ENCODE data around the gene MLIP.

Gene MLIP

GRCh38 chr6:54098450-54099044 is 12.7 kb upstream of the MLIP start:
- Histone ChIP-seq H3K4me3 (ENCODE audit: low read depth, low read length) (no peak overlapping the region), H3K36me3 (replicated peaks) (no peaks in the 10 kb centered on the region), H3K27me3 (replicated peaks) (no peaks in the 10 kb centered on the region), H3K27ac (no peak overlapping the region)
- no peak for TF ChIP-seq CTCF (IDR thresholded peaks at IDR 0.05; ENCODE audit: low read depth, low read length, missing control alignments)
- DNase-seq = no peak
- in situ Hi-C loops (cut with HindIII; ENCODE audit: low pct_ligation_motif_present, low sequenced_read_pairs) = no loop called here

GRCh38 chr6:54099225-54099624 is 12.0 kb upstream of the MLIP start:
- TF ChIP-seq CTCF (IDR thresholded peaks at IDR 0.05; ENCODE audit: low read depth, low read length, missing control alignments) = no peak
- in situ Hi-C loops (cut with HindIII; ENCODE audit: low pct_ligation_motif_present, low sequenced_read_pairs) = no loop called here
- Histone ChIP-seq H3K36me3 (replicated peaks) (no peaks in the 10 kb centered on the region), H3K4me3 (ENCODE audit: low read depth, low read length) (no peak overlapping the region), H3K27me3 (replicated peaks) (no peaks in the 10 kb centered on the region), H3K27ac (no peak overlapping the region)
- DNase-seq = no peak

GRCh38 chr6:54100411-54101006 is 10.7 kb upstream of the MLIP start:
- Histone ChIP-seq H3K4me3 (ENCODE audit: low read depth, low read length) (no peak overlapping the region), H3K36me3 (replicated peaks) (no peaks in the 10 kb centered on the region), H3K27me3 (replicated peaks) (no peaks in the 10 kb centered on the region), H3K27ac (no peak overlapping the region)
- in situ Hi-C loops (cut with HindIII; ENCODE audit: low pct_ligation_motif_present, low sequenced_read_pairs) = no loop called here
- TF ChIP-seq CTCF (IDR thresholded peaks at IDR 0.05; ENCODE audit: low read depth, low read length, missing control alignments) = no peak
- no peak for DNase-seq

GRCh38 chr6:54102238-54102637 is 9.0 kb upstream of the MLIP start:
- H3K27ac ChIP-seq = no peak overlapping the region
- TF ChIP-seq CTCF (IDR thresholded peaks at IDR 0.05; ENCODE audit: low read depth, low read length, missing control alignments) = no peak
- H3K36me3 ChIP-seq (replicated peaks) = no peaks in the 10 kb centered on the region
- in situ Hi-C loops (cut with HindIII; ENCODE audit: low pct_ligation_motif_present, low sequenced_read_pairs) = no loop called here
- H3K4me3 ChIP-seq (ENCODE audit: low read depth, low read length) = no peak overlapping the region
- no peak for DNase-seq
- no peaks in the 10 kb centered on the region for H3K27me3 ChIP-seq (replicated peaks)

- DNase-seq = no peak
- Histone ChIP-seq H3K4me3 (ENCODE audit: low read depth, low read length) (no peak overlapping the region), H3K27me3 (replicated peaks) (no peaks in the 10 kb centered on the region), H3K36me3 (replicated peaks) (no peaks in the 10 kb centered on the region), H3K27ac (no peak overlapping the region)
- in situ Hi-C loops (cut with HindIII; ENCODE audit: low pct_ligation_motif_present, low sequenced_read_pairs) = no loop called here
- TF ChIP-seq CTCF (IDR thresholded peaks at IDR 0.05; ENCODE audit: low read depth, low read length, missing control alignments) = no peak
Measured at GRCh38 chr6:54103497-54103896, 7.7 kb upstream of the MLIP start.

GRCh38 chr6:54106727-54107126 is 4.5 kb upstream of the MLIP start:
- Histone ChIP-seq H3K4me3 (ENCODE audit: low read depth, low read length) (no peak overlapping the region), H3K36me3 (replicated peaks) (no peaks in the 10 kb centered on the region), H3K27ac (no peak overlapping the region), H3K27me3 (replicated peaks) (no peaks in the 10 kb centered on the region)
- DNase-seq = no peak
- TF ChIP-seq CTCF (IDR thresholded peaks at IDR 0.05; ENCODE audit: low read depth, low read length, missing control alignments) = no peak
- in situ Hi-C loops (cut with HindIII; ENCODE audit: low pct_ligation_motif_present, low sequenced_read_pairs) = no loop called here
